Fibroblast of villous mesenchyme (primary cell): ENCODE data around the gene UGT1A3. TPM values are rescaled to one million over a fixed set of nuclear protein-coding genes. Genes with fewer than 3 reads are reported as not detected.

Experiments used
- DNase-seq: peaks from one replicate; pipeline ENCODE4 v3.0.0-alpha.2; 2010; ENCODE audit warnings: low read depth
- H3K4me3 ChIP-seq: 2 replicates; pipeline ENCODE4 v1.5.1; 2011; ENCODE audit warnings: low read depth, mild to moderate bottlenecking, low read length
- total RNA-seq: library from RNA; depleted of rRNA; stranded (reverse); fragments of >200 nt; gene quantifications from 2 replicates; pipeline ENCODE4 v1.2.3, GENCODE V29; 2012
- TF ChIP-seq, protein P1 (sequence below): IDR thresholded peaks from 2 replicates; pipeline ENCODE4 v1.5.1; 2012; ENCODE audit warnings: low read depth, mild to moderate bottlenecking, low read length; ENCODE audit not compliant: insufficient read depth

Gene UGT1A3
- not detected in 2 replicates for total RNA-seq

- H3K4me3 ChIP-seq: no peak within 1 kb of the TSS
- no peak for DNase-seq
- TF ChIP-seq, protein P1, sequence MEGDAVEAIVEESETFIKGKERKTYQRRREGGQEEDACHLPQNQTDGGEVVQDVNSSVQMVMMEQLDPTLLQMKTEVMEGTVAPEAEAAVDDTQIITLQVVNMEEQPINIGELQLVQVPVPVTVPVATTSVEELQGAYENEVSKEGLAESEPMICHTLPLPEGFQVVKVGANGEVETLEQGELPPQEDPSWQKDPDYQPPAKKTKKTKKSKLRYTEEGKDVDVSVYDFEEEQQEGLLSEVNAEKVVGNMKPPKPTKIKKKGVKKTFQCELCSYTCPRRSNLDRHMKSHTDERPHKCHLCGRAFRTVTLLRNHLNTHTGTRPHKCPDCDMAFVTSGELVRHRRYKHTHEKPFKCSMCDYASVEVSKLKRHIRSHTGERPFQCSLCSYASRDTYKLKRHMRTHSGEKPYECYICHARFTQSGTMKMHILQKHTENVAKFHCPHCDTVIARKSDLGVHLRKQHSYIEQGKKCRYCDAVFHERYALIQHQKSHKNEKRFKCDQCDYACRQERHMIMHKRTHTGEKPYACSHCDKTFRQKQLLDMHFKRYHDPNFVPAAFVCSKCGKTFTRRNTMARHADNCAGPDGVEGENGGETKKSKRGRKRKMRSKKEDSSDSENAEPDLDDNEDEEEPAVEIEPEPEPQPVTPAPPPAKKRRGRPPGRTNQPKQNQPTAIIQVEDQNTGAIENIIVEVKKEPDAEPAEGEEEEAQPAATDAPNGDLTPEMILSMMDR: no peak
Observed at GRCh38 chr2:233728723-233729301, at the start of gene UGT1A3. Gene UGT1A3, plus strand, starts transcription at chr2:233729042. Its CDS starts 85 bp downstream, at chr2:233729127.

DNA sequence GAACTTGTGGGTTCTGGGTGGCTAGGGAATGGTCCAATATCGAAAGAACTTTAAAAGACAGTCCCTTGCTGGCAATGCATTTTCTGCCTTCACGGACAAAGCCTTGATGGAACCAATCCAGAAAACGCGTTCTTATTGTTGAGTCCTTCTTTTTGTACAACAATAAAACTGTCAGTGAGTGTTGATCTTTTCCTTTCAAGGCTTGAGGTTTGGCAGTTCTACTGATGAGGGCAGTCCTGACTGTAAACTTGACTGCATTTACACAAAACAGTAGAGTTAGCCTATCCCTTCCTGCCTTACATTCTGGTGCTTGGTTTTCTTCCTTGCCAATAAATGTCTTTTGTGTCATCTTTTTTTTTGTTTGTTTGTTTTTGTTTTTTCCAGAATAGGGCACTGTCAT, 49.6 kb upstream of the UGT1A3 start:
- no peak for DNase-seq
- no peak overlapping the region for H3K4me3 ChIP-seq
- TF ChIP-seq, protein P1: no peak

- H3K4me3 ChIP-seq: no peak overlapping the region
- TF ChIP-seq, protein P1: no peak
- no peak for DNase-seq
Observed at GRCh38 chr2:233680361-233681045, 48.3 kb upstream of the UGT1A3 start.

DNA sequence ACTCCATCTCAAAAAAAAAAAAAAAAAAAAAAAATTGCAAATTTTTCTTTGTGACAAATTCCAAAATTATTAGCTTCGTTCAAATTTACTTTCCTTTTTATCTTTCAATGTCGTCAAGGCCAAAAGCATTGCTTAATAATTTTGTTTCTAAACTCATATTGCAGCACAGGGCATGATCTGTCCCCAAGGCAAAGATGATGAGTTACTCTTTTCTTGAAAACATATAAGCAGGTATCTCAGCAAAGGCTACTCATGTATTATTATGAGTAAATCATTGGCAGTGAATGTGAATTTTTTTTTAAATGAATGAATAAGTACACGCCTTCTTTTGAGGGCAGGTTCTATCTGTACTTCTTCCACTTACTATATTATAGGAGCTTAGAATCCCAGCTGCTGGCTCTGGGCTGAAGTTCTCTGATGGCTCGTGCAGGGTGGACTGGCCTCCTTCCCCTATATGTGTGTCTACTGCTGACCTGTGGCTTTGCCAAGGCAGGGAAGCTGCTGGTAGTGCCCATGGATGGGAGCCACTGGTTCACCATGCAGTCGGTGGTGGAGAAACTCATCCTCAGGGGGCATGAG, 47.2 kb upstream of the UGT1A3 start, which contains the start of gene UGT1A7:
UGT1A7 (plus strand) TSS at position 381 of the 579 bp plus-strand sequence; CDS start at position 418, 37 bp downstream.
- TF ChIP-seq, protein P1: no peak
- no peak within 1 kb of the TSS for H3K4me3 ChIP-seq
- DNase-seq: no peak

DNA sequence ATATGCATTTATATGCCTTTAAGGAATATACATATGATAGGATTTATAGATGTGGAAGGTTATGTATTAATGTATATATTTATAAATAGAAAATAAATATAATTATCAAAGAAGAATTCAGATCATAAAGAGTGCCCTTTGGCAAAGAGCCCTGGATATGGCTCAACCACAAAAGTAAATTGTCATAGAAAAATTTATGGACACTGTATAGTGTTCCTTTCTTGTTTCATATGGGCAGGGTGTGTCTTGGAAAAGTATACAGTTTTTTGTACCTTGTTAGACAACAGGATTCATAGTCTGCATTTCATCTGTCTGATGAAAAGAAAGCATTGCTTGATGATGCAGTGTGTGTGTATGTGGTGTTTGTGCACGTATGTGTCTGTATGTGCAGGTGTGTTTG, 44.2 kb upstream of the UGT1A3 start:
- TF ChIP-seq, protein P1: no peak
- H3K4me3 ChIP-seq: no peak overlapping the region
- DNase-seq: no peak

DNA sequence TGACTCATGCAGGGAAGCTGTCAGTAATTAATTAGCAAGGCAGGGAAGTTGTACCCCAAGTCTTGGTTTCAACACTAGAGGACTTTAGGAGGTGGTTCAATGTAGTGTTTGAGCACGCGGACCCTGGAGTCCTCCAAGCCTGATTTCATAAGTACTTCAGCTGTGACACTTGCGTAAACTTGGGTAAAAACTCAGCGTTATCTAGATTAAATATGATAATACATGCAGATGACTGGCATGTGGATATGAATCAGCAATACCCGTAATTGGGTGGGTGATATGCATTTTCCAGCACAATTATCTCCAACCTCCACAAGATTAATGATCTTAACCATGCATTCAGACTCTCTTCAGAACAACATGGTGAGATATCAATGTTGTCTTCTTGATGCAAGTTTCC, 41.9 kb upstream of the UGT1A3 start:
- TF ChIP-seq, protein P1: no peak
- no peak overlapping the region for H3K4me3 ChIP-seq
- DNase-seq: no peak
